ENCODE results near the gene SCFD2. TPM values are rescaled to one million over a fixed set of nuclear protein-coding genes. Genes with fewer than 3 reads are reported as not detected.

Gene SCFD2
- total RNA-seq, 1 experiment from 2014 or later = 8.4 TPM

- BruUV-seq (replicated peaks) = no TSS peak
- Histone ChIP-seq H3K27ac (ENCODE audit: low read depth, low read length, poor library complexity, severe bottlenecking) (no peak overlapping the region), H3K4me1 (ENCODE audit: insufficient read depth, low read length, poor library complexity, severe bottlenecking) (no peaks in the 10 kb centered on the region), H3K9me3 (ENCODE audit: low read depth, low read length, poor library complexity, severe bottlenecking) (no peaks in the 10 kb centered on the region), H3K36me3 (ENCODE audit: insufficient read depth, low read length, poor library complexity, severe bottlenecking) (no peaks in the 10 kb centered on the region), H3K27me3 (replicated peaks; ENCODE audit: insufficient read depth, low read depth, low read length, poor library complexity) (no peaks in the 10 kb centered on the region), H3K4me3 (ENCODE audit: low read depth, low read length, poor library complexity, severe bottlenecking) (no peak overlapping the region)
- intact Hi-C loops (cut with micrococcal nuclease; ENCODE audit: unreplicated experiment) = no loop called here
- ChIA-PET POLR2A (ENCODE audit: low non-redundant PET) (no interaction called here), CTCF (no interaction called here)
- no peak for DNase-seq (ENCODE audit: low spot score)
- no peak for TF ChIP-seq CTCF (conservative IDR thresholded peaks at IDR 0.05; ENCODE audit: low read depth, low read length)
- no peak for TF ChIP-seq EZH2 (IDR thresholded peaks at IDR 0.05; ENCODE audit: borderline replicate concordance, low read depth, low read length, poor library complexity, severe bottlenecking)
Measured at GRCh38 chr4:52945326-52945898, 420.4 kb downstream of the SCFD2 start.

- ChIA-PET POLR2A (ENCODE audit: low non-redundant PET) (no interaction called here), CTCF (no interaction called here)
- H3K4me1 ChIP-seq (ENCODE audit: insufficient read depth, low read length, poor library complexity, severe bottlenecking) = no peaks in the 10 kb centered on the region
- no peak for DNase-seq (ENCODE audit: low spot score)
- no peaks in the 10 kb centered on the region for H3K9me3 ChIP-seq (ENCODE audit: low read depth, low read length, poor library complexity, severe bottlenecking)
- H3K27me3 ChIP-seq (replicated peaks; ENCODE audit: insufficient read depth, low read depth, low read length, poor library complexity) = no peaks in the 10 kb centered on the region
- intact Hi-C loops (cut with micrococcal nuclease; ENCODE audit: unreplicated experiment) = no loop called here
- H3K4me3 ChIP-seq (ENCODE audit: low read depth, low read length, poor library complexity, severe bottlenecking) = no peak overlapping the region
- H3K36me3 ChIP-seq (ENCODE audit: insufficient read depth, low read length, poor library complexity, severe bottlenecking) = no peaks in the 10 kb centered on the region
- TF ChIP-seq CTCF (conservative IDR thresholded peaks at IDR 0.05; ENCODE audit: low read depth, low read length) = no peak
- no peak for TF ChIP-seq EZH2 (IDR thresholded peaks at IDR 0.05; ENCODE audit: borderline replicate concordance, low read depth, low read length, poor library complexity, severe bottlenecking)
- no TSS peak for BruUV-seq (replicated peaks)
- no peak overlapping the region for H3K27ac ChIP-seq (ENCODE audit: low read depth, low read length, poor library complexity, severe bottlenecking)
Measured at GRCh38 chr4:52943677-52944076, 422.2 kb downstream of the SCFD2 start.

- POLR2A ChIA-PET (ENCODE audit: low non-redundant PET) = no interaction called here
- CTCF ChIA-PET = no interaction called here
- Histone ChIP-seq H3K4me1 (ENCODE audit: insufficient read depth, low read length, poor library complexity, severe bottlenecking) (no peaks in the 10 kb centered on the region), H3K27me3 (replicated peaks; ENCODE audit: insufficient read depth, low read depth, low read length, poor library complexity) (no peaks in the 10 kb centered on the region), H3K9me3 (ENCODE audit: low read depth, low read length, poor library complexity, severe bottlenecking) (no peaks in the 10 kb centered on the region), H3K4me3 (ENCODE audit: low read depth, low read length, poor library complexity, severe bottlenecking) (no peak overlapping the region), H3K36me3 (ENCODE audit: insufficient read depth, low read length, poor library complexity, severe bottlenecking) (no peaks in the 10 kb centered on the region), H3K27ac (ENCODE audit: low read depth, low read length, poor library complexity, severe bottlenecking) (no peak overlapping the region)
- intact Hi-C loops (cut with micrococcal nuclease; ENCODE audit: unreplicated experiment) = no loop called here
- no peak for TF ChIP-seq EZH2 (IDR thresholded peaks at IDR 0.05; ENCODE audit: borderline replicate concordance, low read depth, low read length, poor library complexity, severe bottlenecking)
- TF ChIP-seq CTCF (conservative IDR thresholded peaks at IDR 0.05; ENCODE audit: low read depth, low read length) = no peak
- no peak for DNase-seq (ENCODE audit: low spot score)
- BruUV-seq (replicated peaks) = no TSS peak
Measured at GRCh38 chr4:52942936-52943335, 422.9 kb downstream of the SCFD2 start.

Measured in A673 (cell line).